GM18951 (cell line): ENCODE data around the gene SERINC3.

ENCODE experiments used
- POLR2A ChIP-seq: IDR thresholded peaks from 4 replicates; pipeline ENCODE4 v1.6.1; 2011; ENCODE audit warnings: mild to moderate bottlenecking; ENCODE audit not compliant: insufficient read length, insufficient read depth; ENCODE audit errors: extremely low read depth
- in situ Hi-C: fragments of 300-500 bp; cut with MboI; formaldehyde crosslinking; loops from one replicate; pipeline ENCODE4 v1.12.0; 2022; ENCODE audit warnings: low sequenced_read_pairs, mixed read lengths, inconsistent platforms; ENCODE audit not compliant: unreplicated experiment

SERINC3 gene

DNA sequence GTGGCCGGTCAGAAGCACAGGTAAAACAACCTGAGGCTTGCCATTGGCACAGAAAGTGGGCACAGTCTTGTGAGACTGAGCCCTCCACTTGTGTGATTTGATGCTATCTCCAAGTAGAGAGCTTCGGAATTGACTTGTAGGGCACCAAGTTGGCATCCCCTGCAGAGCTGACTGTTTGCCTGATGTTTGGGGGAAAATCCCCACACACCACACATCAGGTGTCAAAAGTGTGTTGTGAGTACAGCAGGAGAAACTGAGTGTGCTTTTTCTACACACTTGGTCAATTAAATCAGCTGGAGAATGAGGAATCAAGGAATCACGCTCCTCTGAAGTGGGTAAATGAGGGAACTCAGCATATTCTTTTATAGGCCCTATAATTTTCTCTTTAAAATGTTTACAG is 989 bp downstream of the SERINC3 start:
- in situ Hi-C loops: no loop called here
- no peak for TF ChIP-seq POLR2A

DNA sequence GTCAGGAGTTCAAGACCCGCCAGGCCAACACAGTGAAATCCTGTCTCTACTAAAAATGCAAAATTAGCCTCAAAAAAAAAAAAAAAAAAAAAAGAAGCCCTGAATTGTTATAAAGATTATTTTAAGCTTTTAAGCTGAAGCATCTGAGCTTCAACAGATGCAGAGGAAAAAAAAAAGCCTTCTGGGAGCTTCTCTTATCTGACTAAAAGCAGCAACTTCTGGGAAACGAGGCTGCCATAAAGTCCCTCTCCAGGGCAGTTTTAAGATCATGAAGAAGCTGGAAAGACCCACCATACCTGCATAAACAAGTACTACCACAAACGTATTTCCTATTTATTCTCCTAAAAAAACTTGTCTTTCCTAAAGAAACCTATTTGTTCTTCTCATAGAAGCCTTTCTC is 3.6 kb downstream of the SERINC3 start:
- in situ Hi-C loops: no loop called here
- TF ChIP-seq POLR2A: no peak

DNA sequence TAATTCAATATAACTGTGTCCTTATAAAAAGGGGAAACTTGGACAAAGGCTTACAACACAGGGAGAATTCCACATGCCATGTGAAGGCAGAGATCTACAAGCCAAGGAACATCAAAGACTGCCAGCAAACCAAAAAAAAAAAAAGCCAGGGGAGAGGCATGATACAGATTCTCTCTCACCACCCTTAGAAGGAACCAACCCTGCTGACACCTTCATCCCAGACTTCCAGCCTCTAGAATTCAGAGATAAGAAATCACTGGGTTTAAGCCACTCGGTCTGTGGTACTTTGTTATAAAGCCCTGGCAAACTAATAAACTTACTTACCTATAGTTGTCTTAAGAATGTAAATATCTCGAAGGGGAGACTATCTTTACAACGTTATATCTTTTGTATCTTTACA is 4.4 kb downstream of the SERINC3 start:
- no peak for TF ChIP-seq POLR2A

DNA sequence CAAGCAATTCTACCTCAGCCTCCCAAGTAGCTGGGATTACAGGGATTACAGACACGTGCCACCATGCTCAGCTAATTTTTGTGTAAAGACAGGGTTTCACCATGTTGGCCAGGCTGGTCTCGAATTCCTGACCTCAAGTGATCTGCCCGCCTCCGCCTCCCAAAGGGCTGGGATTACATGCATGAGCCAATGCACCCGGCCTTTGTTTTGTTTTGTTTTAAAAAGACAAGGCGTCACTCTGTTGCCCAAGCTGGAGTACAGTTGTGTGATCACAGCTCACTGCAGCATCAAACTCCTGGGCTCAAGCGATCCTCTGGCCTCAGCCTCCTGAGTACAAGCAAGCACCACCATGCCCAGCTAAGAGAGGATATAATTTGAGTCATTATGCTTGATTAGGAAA is 5.4 kb downstream of the SERINC3 start:
- no peak for TF ChIP-seq POLR2A
- in situ Hi-C loops: no loop called here

More for the DNA sequence above, 4.4 kb downstream of the SERINC3 start:
- in situ Hi-C loops: no loop called here

DNA sequence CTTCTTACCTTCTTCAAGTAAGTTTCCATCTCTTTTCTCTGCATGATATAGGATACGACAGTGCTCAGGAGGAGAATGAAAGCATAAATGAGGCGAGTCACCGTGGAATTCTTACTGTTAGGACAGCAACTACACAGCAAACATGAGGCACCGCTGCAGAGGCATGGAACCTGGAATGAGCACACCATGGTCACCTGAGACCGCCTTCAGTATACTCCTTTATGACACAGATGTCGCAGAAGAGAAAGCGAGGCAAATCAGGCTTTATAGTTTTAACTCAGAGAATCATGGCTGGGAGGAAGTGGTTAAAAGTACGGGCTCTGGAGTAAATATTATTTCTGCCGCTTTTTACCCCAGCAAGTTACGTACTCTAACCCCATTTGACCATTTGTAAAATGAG is 8.0 kb downstream of the SERINC3 start:
- no peak for TF ChIP-seq POLR2A
- in situ Hi-C loops: no loop called here

DNA sequence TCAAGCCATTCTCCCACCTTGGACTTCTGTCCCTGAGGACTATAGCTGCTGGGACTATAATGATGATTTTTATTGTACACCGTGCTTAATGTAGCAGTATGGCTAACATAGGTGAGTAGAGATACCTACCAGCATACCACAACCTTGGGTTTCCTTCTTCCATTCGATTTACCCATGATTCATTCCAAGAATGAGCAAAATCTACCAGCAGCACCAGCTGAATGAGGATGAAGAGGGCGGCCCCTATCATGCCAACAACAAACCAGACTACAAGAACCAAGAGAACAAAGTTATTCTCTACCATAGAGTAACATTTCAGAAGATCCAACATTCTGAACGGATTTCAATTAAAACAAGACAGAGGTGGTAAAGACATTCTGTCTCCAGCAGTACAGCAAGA is 12.1 kb downstream of the SERINC3 start:
- in situ Hi-C loops: no loop called here
- TF ChIP-seq POLR2A: no peak

DNA sequence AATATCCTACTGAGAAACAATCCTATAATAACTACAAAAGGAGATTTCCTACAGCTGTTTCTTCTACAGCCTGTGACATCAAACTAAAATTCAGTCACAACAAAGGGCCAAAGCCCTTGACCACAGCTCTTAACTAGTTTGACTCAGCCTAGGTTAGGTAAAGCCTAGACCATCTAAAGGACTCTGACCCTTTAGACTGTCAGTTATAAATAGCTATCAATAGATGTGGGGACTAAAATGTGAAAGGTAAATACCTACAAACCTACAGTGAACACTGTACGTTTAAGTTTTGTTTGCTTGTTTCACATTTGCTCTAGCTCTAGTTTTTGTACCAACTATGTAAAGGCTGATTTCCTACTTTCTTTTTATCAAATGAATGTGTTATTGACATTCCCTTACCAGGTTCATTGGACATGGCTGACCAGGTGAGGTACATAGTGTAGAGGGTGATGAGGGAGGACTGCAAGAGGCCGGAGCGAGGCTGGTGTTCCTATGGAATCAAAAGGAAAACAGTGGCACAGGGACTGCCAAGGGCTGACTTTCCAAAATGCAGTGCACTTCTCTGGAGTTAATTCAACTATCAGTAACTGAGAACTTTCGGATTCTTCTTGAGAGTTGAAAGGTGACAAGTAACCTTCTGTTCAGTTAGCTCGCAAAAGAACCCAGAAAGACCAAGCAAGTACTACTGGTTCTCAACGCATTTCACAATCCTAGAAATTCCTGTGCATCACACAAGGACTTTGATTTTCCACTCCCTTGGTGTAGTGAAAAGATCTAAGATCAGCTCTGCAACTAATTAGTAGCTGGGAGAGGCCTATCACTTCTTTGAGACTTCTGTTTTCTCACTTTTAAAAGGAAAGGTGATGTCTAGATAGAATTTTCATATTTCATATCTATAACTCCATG is 17.2 kb downstream of the SERINC3 start:
- in situ Hi-C loops: no loop called here

DNA sequence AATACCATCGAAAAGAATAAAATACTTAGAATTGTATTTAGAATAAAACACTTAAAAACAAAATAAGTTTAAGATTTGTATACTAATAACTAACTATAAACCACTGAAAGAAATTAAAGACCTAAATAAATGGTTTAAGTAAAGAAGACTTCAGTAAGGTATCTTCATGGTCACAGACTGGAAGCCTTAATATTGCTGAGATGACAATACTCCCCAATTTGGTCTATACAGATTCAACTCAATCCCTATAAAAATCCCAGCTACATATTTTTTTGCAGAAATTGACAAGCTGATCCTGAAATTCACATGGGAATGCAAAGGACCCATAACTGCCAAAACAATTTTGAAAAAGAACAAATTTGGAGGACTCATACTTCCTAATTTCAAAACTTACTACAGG is 18.9 kb downstream of the SERINC3 start:
- no peak for TF ChIP-seq POLR2A
- in situ Hi-C loops: no loop called here

More for the DNA sequence above, 17.2 kb downstream of the SERINC3 start:
- TF ChIP-seq POLR2A: no peak

DNA sequence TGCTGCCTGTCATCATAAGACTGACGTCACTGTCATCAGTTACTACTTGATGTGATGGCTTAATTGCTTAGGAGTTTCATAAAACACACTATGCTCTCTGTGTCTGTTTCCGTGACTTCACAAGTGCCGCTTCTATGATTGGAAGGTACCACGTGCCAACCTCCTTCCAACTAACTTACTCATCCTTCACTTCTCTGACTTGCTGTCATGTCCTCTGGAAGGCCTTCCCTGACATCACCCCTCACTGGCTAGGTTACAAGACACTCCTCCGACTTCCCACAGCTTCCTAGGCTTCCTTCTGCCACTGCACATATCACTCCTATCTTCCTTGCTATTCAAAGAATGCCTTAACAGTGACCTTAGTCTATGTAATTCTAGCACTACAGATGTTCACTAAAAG is 20.4 kb downstream of the SERINC3 start:
- TF ChIP-seq POLR2A: no peak
- in situ Hi-C loops: no loop called here

DNA sequence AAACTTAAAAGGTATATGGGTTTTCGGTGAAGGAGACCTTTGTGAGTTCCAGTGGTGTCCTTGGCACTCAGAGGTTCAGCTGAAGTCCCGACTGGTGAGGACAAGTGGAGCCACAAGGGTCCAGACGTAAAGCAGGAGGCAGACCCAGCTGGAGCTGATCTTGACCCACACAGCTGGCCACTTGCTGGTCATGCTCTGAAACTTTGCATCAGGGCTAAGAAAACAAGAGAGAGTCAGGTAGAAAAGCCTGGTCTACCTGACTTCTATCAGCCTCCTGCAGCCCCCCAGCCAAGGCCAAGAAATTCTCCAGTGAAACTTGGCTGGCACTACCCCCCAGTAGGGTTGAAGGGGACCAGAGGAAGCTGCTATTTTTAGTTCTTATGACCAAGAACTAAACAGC is 21.6 kb downstream of the SERINC3 start:
- in situ Hi-C loops: no loop called here
- no peak for TF ChIP-seq POLR2A

DNA sequence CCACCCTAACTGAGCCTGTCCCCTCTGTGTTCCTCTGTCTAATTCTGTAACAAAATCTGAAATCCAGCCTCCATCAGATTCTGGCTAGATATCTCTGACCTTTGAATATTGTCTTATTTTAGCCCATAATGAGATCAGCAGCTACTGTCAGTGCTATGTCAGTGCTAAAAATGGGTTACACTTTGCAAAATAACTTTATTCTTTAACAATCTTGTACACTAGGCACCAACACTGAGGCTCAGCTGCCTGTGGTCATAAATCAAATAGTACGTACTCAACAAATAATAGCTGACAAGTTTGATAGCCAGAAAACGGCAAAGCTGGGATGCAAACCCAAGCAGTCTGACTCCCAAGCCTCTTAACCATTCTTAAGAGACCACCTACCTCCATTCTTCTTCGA is 24.1 kb downstream of the SERINC3 start:
- TF ChIP-seq POLR2A: no peak
- in situ Hi-C loops: no loop called here

DNA sequence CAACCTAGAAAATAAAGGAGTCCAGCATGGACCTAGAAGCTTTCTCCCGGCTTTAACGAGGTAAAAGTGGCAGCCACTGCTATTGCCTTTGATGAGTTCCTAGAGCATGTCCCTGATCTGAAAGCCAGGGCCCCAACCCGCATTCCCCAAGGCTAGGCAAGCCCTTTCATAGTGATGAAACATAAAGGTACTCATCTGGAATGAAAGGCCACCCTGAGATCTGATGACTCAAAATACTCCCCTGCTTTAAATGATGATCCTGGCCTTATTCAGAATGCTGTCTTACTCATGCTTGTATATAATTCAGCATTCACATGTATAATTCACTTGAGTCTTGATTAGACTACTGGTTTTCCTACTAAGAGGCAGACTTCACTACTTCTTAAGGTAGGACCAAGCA is 24.9 kb downstream of the SERINC3 start:
- in situ Hi-C loops: no loop called here

DNA sequence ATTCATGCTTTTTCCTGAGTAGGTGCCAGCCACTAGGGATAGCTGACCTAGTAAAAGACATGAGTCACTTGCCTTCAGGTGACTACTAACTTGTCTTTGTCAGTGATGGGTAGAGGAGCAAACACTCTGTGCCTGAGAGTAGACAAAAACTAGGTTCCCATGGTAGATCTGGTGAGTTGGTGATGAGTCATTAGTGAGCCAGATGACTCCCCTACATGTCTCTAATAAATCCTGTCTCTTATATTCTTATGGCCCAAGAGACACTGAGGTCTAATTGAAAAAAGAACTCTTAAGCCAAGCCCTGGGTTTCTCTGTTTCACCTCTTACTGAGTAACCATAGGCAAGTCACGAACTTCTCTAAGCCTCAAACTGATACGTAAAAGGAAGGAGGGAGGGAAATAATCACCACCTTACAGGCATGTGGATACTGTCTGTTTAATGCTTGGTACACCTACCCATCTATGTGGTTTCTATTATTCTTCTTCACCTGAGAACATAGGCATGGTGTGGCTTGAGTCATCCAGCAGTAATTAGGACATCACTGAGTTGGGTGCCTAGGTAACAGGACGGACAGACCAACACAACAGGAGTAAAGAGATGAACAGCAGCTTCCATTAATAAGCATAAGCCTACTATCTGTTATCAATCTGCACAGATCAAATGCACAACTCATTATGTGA is 25.9 kb downstream of the SERINC3 start:
- in situ Hi-C loops: no loop called here
- no peak for TF ChIP-seq POLR2A

More for the DNA sequence above, 24.9 kb downstream of the SERINC3 start:
- no peak for TF ChIP-seq POLR2A

DNA sequence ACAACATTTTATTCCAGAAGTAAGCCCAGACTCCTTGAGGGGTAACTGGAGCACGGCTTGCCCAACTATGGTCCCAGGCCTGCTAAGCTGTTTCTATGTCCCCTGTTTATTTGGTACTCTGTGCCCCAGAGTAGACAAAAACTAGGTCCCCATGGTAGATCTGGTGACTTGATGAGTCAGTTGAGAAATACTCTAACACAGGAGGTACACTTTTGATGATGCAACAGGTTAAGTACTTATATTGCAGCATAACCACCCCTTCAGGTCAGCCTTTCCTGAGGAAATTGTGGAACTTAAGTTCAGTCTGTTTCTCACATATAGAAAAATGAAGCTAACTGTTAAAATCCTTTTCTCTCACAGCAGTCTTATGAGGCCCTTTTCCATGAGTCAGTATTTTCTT is 26.6 kb downstream of the SERINC3 start:
- TF ChIP-seq POLR2A: no peak
- in situ Hi-C loops: no loop called here
